CD14-positive monocyte (primary cell): ENCODE results near the gene FAM221B. TPM values are rescaled to one million over a fixed set of nuclear protein-coding genes. Genes with fewer than 3 reads are reported as not detected.
A peak's percentile ranks its signal among the peaks of the same experiment; 100 is the strongest.

Experiments
- DNase-seq, 3 donors: peaks; one replicate each; pipeline ENCODE4 v3.0.0-alpha.2; 2011 to 2022
- H2AFZ ChIP-seq: 2 replicates; pipeline ENCODE4 v1.6.0; 2012; ENCODE audit warnings: mild to moderate bottlenecking, low read depth, low read length, inconsistent platforms; ENCODE audit not compliant: insufficient read depth, poor library complexity, severe bottlenecking
- H3K27ac ChIP-seq, 2 donors: 1 replicate in 1 of 2; 2 replicates in 1 of 2; pipeline ENCODE4 v1.5.1; 2012 to 2013; ENCODE audit warnings: low read length in 2 of 2, control low read depth in 1 of 2, inconsistent platforms in 1 of 2, low read depth in 1 of 2, mild to moderate bottlenecking in 1 of 2
- H3K27me3 ChIP-seq, 2 donors: one replicate each; pipeline versions ENCODE4 v1.6.0 to v1.6.1; 2011 to 2013; ENCODE audit warnings: low read length in 2 of 2; ENCODE audit not compliant: control insufficient read depth in 2 of 2, insufficient read depth in 2 of 2
- H3K36me3 ChIP-seq, 2 donors: replicated peaks in 1 of 2; 1 replicate in 1 of 2; 2 replicates in 1 of 2; pipeline versions ENCODE4 v1.5.1 to v1.6.1; 2012 to 2013; ENCODE audit warnings: low read length in 2 of 2, control low read depth in 1 of 2, inconsistent platforms in 1 of 2, mild to moderate bottlenecking in 1 of 2; ENCODE audit not compliant: insufficient read depth in 2 of 2, control insufficient read depth in 1 of 2
- H3K4me1 ChIP-seq, 2 donors: 1 replicate in 1 of 2; 2 replicates in 1 of 2; pipeline versions ENCODE4 v1.5.1 to v1.6.1; 2012 to 2013; ENCODE audit warnings: low read length in 2 of 2, control low read depth in 1 of 2, inconsistent platforms in 1 of 2, mild to moderate bottlenecking in 1 of 2, moderate library complexity in 1 of 2; ENCODE audit not compliant: insufficient read depth in 2 of 2, control insufficient read depth in 1 of 2
- H3K4me2 ChIP-seq: replicated peaks from 2 replicates; pipeline ENCODE3; 2012; ENCODE audit warnings: low read length, moderate library complexity, mild to moderate bottlenecking; ENCODE audit not compliant: poor library complexity, severe bottlenecking; ENCODE audit errors: extremely low read depth
- H3K4me3 ChIP-seq, 3 experiments: fragments of 200-600 bp in 1 of 3; sonication (generic) in 1 of 3; replicated peaks in 1 of 3; 1 replicate in 2 of 3; 2 replicates in 1 of 3; pipeline ENCODE4 v1.5.1; 2011 to 2013; ENCODE audit warnings: low read length in 3 of 3, mild to moderate bottlenecking in 3 of 3, control low read depth in 2 of 3, low read depth in 2 of 3, inconsistent platforms in 1 of 3, moderate library complexity in 1 of 3
- H3K79me2 ChIP-seq: 2 replicates; pipeline ENCODE4 v1.6.0; 2012; ENCODE audit warnings: mild to moderate bottlenecking, control low read depth, inconsistent platforms, low read length, moderate library complexity; ENCODE audit not compliant: insufficient read depth
- H3K9ac ChIP-seq: 2 replicates; pipeline ENCODE4 v1.6.0; 2017; ENCODE audit warnings: low read length, mild to moderate bottlenecking; ENCODE audit not compliant: insufficient read depth, poor library complexity, severe bottlenecking
- H3K9me3 ChIP-seq, 2 donors: replicated peaks in 1 of 2; 1 replicate in 1 of 2; 2 replicates in 1 of 2; pipeline versions ENCODE4 v1.5.1 to v1.6.1; 2012 to 2013; ENCODE audit warnings: low read length in 2 of 2, control low read depth in 1 of 2; ENCODE audit not compliant: control insufficient read depth in 1 of 2, insufficient read depth in 1 of 2
- H4K20me1 ChIP-seq: 2 replicates; pipeline ENCODE4 v1.6.0; 2012; ENCODE audit warnings: mild to moderate bottlenecking, low read length, control low read depth, moderate library complexity; ENCODE audit not compliant: insufficient read depth
- H3K27ac Mint-ChIP-seq, 7 donors: one replicate each; pipeline ENCODE4 v1.8.0; 2020; ENCODE audit warnings: mild to moderate bottlenecking in 7 of 7, mixed read lengths in 7 of 7, moderate library complexity in 6 of 7, inconsistent platforms in 2 of 7
- H3K27me3 Mint-ChIP-seq, 3 donors: one replicate each; pipeline ENCODE4 v1.8.0; 2021 to 2022; ENCODE audit warnings: low read depth in 3 of 3, mild to moderate bottlenecking in 3 of 3, mixed read lengths in 3 of 3, moderate library complexity in 3 of 3, inconsistent platforms in 1 of 3
- H3K36me3 Mint-ChIP-seq, 2 donors: one replicate each; pipeline ENCODE4 v1.8.0; 2020; ENCODE audit warnings: mixed read lengths in 2 of 2, inconsistent platforms in 1 of 2, mild to moderate bottlenecking in 1 of 2
- H3K4me1 Mint-ChIP-seq: one replicate; pipeline ENCODE4 v1.8.0; 2020; ENCODE audit warnings: mild to moderate bottlenecking, mixed read lengths
- H3K4me3 Mint-ChIP-seq, 2 donors: one replicate each; pipeline ENCODE4 v1.8.0; 2020; ENCODE audit warnings: mild to moderate bottlenecking in 2 of 2, mixed read lengths in 2 of 2, moderate library complexity in 1 of 2
- H3K9me3 Mint-ChIP-seq, 7 donors: one replicate each; pipeline ENCODE4 v1.8.0; 2020 to 2022; ENCODE audit warnings: mixed read lengths in 7 of 7, mild to moderate bottlenecking in 6 of 7, moderate library complexity in 6 of 7, inconsistent platforms in 2 of 7
- CTCF ChIP-seq: fragments of 200-600 bp; IDR thresholded peaks from one replicate; pipeline ENCODE4 v1.8.0; 2022; ENCODE audit warnings: antibody characterized with exemption, mild to moderate bottlenecking
- WGBS: methylation state at CpG from one replicate; pipeline ENCODE4 v1.1.5; 2013; ENCODE audit warnings: missing lambda C conversion rate; ENCODE audit not compliant: insufficient coverage; 5-methylcytosine and 5-hydroxymethylcytosine counted together
- intact Hi-C, 2 donors: fragments of 100-400 bp; cut with micrococcal nuclease; formaldehyde crosslinking; loops; one replicate each; pipeline versions ENCODE4 v1.15.0 to v1.15.1; 2023
- polyA plus RNA-seq, 3 donors: library from polyadenylated mRNA; depleted of rRNA in 1 of 3; unstranded in 2 of 3; stranded (reverse) in 1 of 3; fragments of 300-500 nt in 2 of 3; fragments of >200 nt in 1 of 3; fragmentation: Illumina TruSeq in 2 of 3; gene quantifications; 1 replicate in 2 of 3; 2 replicates in 1 of 3; pipeline ENCODE4 v1.2.3, GENCODE V29; 2012 to 2021

Gene FAM221B
- polyA plus RNA-seq, 3 donors: 0.05 to 0.63 TPM; not detected in 1

- Histone ChIP-seq H3K4me1 (peaks cover 15 to 16% of the 10 kb centered on the region in 2 donors), H4K20me1 (no peaks in the 10 kb centered on the region), H3K4me2 (no peak overlapping the region), H3K4me3 (no peak overlapping the region), H3K9ac (no peak overlapping the region), H3K9me3 (no peaks in the 10 kb centered on the region), H3K27me3 (no peaks in the 10 kb centered on the region), H2AFZ (no peak overlapping the region), H3K27ac (no peak overlapping the region), H3K79me2 (no peaks in the 10 kb centered on the region), H3K36me3 (no peaks in the 10 kb centered on the region)
- H3K4me1 Mint-ChIP-seq: peaks cover 16% of the 10 kb centered on the region
- no peak overlapping the region for H3K4me3 Mint-ChIP-seq
- H3K9me3 Mint-ChIP-seq: no peaks in the 10 kb centered on the region
- H3K27me3 Mint-ChIP-seq: peaks cover 0 to 2% (median 1%) of the 10 kb centered on the region in 3 donors
- TF ChIP-seq CTCF: no peak
- WGBS: no CpG with 5 or more reads among the region's 1 CpG
- intact Hi-C loops: no loop called here
- DNase-seq: no peak
- no peak overlapping the region for H3K27ac Mint-ChIP-seq
- H3K36me3 Mint-ChIP-seq: no peaks in the 10 kb centered on the region
Measured at GRCh38 chr9:35771534-35771933, 57.0 kb downstream of the FAM221B start.

GRCh38 chr9:35771075-35771433 is 57.5 kb downstream of the FAM221B start:
- DNase-seq: no peak
- no peaks in the 10 kb centered on the region for H3K36me3 Mint-ChIP-seq

More at GRCh38 chr9:35771075-35771433, 57.5 kb downstream of the FAM221B start:
- Histone ChIP-seq H2AFZ (peak overlapping the region; percentile 32), H3K4me3 (no peak overlapping the region), H4K20me1 (no peaks in the 10 kb centered on the region), H3K4me1 (peaks cover 11 to 12% of the 10 kb centered on the region in 2 donors), H3K4me2 (no peak overlapping the region), H3K9ac (no peak overlapping the region), H3K9me3 (no peaks in the 10 kb centered on the region), H3K79me2 (no peaks in the 10 kb centered on the region), H3K36me3 (no peaks in the 10 kb centered on the region), H3K27ac (no peak overlapping the region), H3K27me3 (no peaks in the 10 kb centered on the region)
- WGBS: 40% methylated on average over 1 of the region's 4 CpGs
- H3K4me3 Mint-ChIP-seq: no peak overlapping the region
- H3K27me3 Mint-ChIP-seq: peaks cover 0 to 2% (median 0%) of the 10 kb centered on the region in 3 donors
- no peak for TF ChIP-seq CTCF
- H3K27ac Mint-ChIP-seq: no peak overlapping the region
- intact Hi-C loops: no loop called here
- peaks cover 13% of the 10 kb centered on the region for H3K4me1 Mint-ChIP-seq
- H3K9me3 Mint-ChIP-seq: no peaks in the 10 kb centered on the region
